H9 (cell line): Measurements from ENCODE around the gene NR3C2. TPM values are rescaled to one million over a fixed set of nuclear protein-coding genes. Genes with fewer than 3 reads are reported as not detected.

Source experiments
- DNase-seq: peaks from one replicate; pipeline ENCODE4 v3.0.0-alpha.2; 2017
- H2AFZ ChIP-seq: one replicate; pipeline ENCODE4 v1.6.1; 2013; ENCODE audit warnings: mild to moderate bottlenecking, low read length, control low read depth, moderate library complexity
- H2AK5ac ChIP-seq: 2 replicates; pipeline ENCODE4 v1.6.1; 2013; ENCODE audit warnings: low read length, control low read depth, mixed read lengths; ENCODE audit not compliant: insufficient read length
- H2BK120ac ChIP-seq: one replicate; pipeline ENCODE4 v1.6.1; 2013; ENCODE audit warnings: low read depth, mild to moderate bottlenecking, low read length, control low read depth, inconsistent platforms; ENCODE audit not compliant: poor library complexity, severe bottlenecking
- H2BK12ac ChIP-seq: 2 replicates; pipeline ENCODE4 v1.6.1; 2013; ENCODE audit warnings: low read length, control low read depth, mixed read lengths, low read depth; ENCODE audit not compliant: insufficient read length
- H2BK15ac ChIP-seq: 2 replicates; pipeline ENCODE4 v1.6.1; 2013; ENCODE audit warnings: low read depth, low read length, control low read depth
- H2BK20ac ChIP-seq: one replicate; pipeline ENCODE4 v1.6.1; 2013; ENCODE audit warnings: low read depth, mild to moderate bottlenecking, low read length, control low read depth, inconsistent platforms; ENCODE audit not compliant: poor library complexity, severe bottlenecking
- H2BK5ac ChIP-seq: 2 replicates; pipeline ENCODE4 v1.6.1; 2013; ENCODE audit warnings: low read length, control low read depth, mixed read lengths; ENCODE audit not compliant: insufficient read length
- H3K14ac ChIP-seq: 2 replicates; pipeline ENCODE4 v1.6.1; 2013; ENCODE audit warnings: low read length, control low read depth; ENCODE audit not compliant: insufficient read depth
- H3K18ac ChIP-seq: 2 replicates; pipeline ENCODE4 v1.6.1; 2013; ENCODE audit warnings: low read depth, mild to moderate bottlenecking, mixed read lengths, low read length, control low read depth; ENCODE audit not compliant: insufficient read length
- H3K23ac ChIP-seq: 2 replicates; pipeline ENCODE4 v1.6.1; 2013; ENCODE audit warnings: low read length, control low read depth, mixed read lengths, low read depth; ENCODE audit not compliant: insufficient read length
- H3K23me2 ChIP-seq: 2 replicates; pipeline ENCODE4 v1.6.1; 2013; ENCODE audit warnings: low read depth, mild to moderate bottlenecking, mixed read lengths, low read length, control low read depth; ENCODE audit not compliant: insufficient read length, poor library complexity, severe bottlenecking
- H3K27ac ChIP-seq: 2 replicates; pipeline ENCODE4 v1.5.1; 2013; ENCODE audit warnings: low read length, control low read depth, mixed read lengths, low read depth; ENCODE audit not compliant: insufficient read length
- H3K27me3 ChIP-seq: 2 replicates; pipeline ENCODE4 v1.6.1; 2013; ENCODE audit warnings: low read length, control low read depth, inconsistent platforms; ENCODE audit not compliant: insufficient read depth
- H3K4ac ChIP-seq: 2 replicates; pipeline ENCODE4 v1.6.1; 2013; ENCODE audit warnings: low read depth, mild to moderate bottlenecking, control low read depth, inconsistent platforms, low read length, moderate library complexity
- H3K4me1 ChIP-seq: 2 replicates; pipeline ENCODE4 v1.6.1; 2013; ENCODE audit warnings: low read length, control low read depth, inconsistent platforms; ENCODE audit not compliant: insufficient read depth
- H3K4me2 ChIP-seq: 2 replicates; pipeline ENCODE4 v1.6.1; 2013; ENCODE audit warnings: low read length, control low read depth, mixed read lengths; ENCODE audit not compliant: insufficient read length, insufficient read depth
- H3K56ac ChIP-seq: 2 replicates; pipeline ENCODE4 v1.6.1; 2013; ENCODE audit warnings: low read depth, mild to moderate bottlenecking, mixed read lengths, low read length, control low read depth; ENCODE audit not compliant: insufficient read length
- H3K79me1 ChIP-seq: 2 replicates; pipeline ENCODE4 v1.6.1; 2013; ENCODE audit warnings: low read depth, mild to moderate bottlenecking, moderate library complexity, low read length, control low read depth, inconsistent platforms; ENCODE audit not compliant: insufficient read depth, poor library complexity, severe bottlenecking
- H3K79me2 ChIP-seq: 2 replicates; pipeline ENCODE4 v1.6.1; 2013; ENCODE audit warnings: low read length, control low read depth, inconsistent platforms; ENCODE audit not compliant: insufficient read depth
- H3K9ac ChIP-seq: 2 replicates; pipeline ENCODE4 v1.6.1; 2013; ENCODE audit warnings: low read length, control low read depth, mixed read lengths; ENCODE audit not compliant: insufficient read length; ENCODE audit errors: extremely low read depth
- H3K9me3 ChIP-seq: one replicate; pipeline ENCODE4 v1.6.1; 2013; ENCODE audit warnings: low read depth, low read length, inconsistent platforms; ENCODE audit not compliant: control insufficient read depth
- H3T11ph ChIP-seq: one replicate; pipeline ENCODE4 v1.6.1; 2013; ENCODE audit warnings: mild to moderate bottlenecking, low read length, control low read depth, inconsistent platforms
- H4K20me1 ChIP-seq: one replicate; pipeline ENCODE4 v1.6.1; 2013; ENCODE audit not compliant: control insufficient read depth, insufficient read length, insufficient read depth
- H4K5ac ChIP-seq: 2 replicates; pipeline ENCODE4 v1.6.1; 2013; ENCODE audit warnings: low read depth, mild to moderate bottlenecking, mixed read lengths, low read length, control low read depth; ENCODE audit not compliant: insufficient read length
- H4K8ac ChIP-seq: replicated peaks from 2 replicates; pipeline ENCODE4 v1.6.1; 2013; ENCODE audit warnings: low read length, control low read depth, mixed read lengths, low read depth; ENCODE audit not compliant: insufficient read length
- H4K91ac ChIP-seq: 2 replicates; pipeline ENCODE4 v1.6.1; 2013; ENCODE audit warnings: low read depth, mild to moderate bottlenecking, moderate library complexity, mixed read lengths, low read length, control low read depth; ENCODE audit not compliant: insufficient read length
- H3K27ac Mint-ChIP-seq, 3 experiments: 2 replicates in 2 of 3; 3 replicates in 1 of 3; pipeline ENCODE4 v1.8.0; 2020 to 2021; ENCODE audit warnings: mixed read lengths in 3 of 3, mild to moderate bottlenecking in 1 of 3, moderate library complexity in 1 of 3
- H3K27me3 Mint-ChIP-seq: 2 replicates; pipeline ENCODE4 v1.8.0; 2021; ENCODE audit warnings: low read depth, mild to moderate bottlenecking, moderate library complexity, mixed read lengths
- H3K36me3 Mint-ChIP-seq, 3 experiments: 2 replicates in 2 of 3; 3 replicates in 1 of 3; pipeline ENCODE4 v1.8.0; 2020 to 2021; ENCODE audit warnings: low read depth in 3 of 3, mixed read lengths in 3 of 3; ENCODE audit not compliant: insufficient read depth in 1 of 3
- H3K4me1 Mint-ChIP-seq, 2 experiments: 2 replicates each; pipeline ENCODE4 v1.8.0; 2020; ENCODE audit warnings: mixed read lengths in 2 of 2
- H3K4me3 Mint-ChIP-seq, 2 experiments: 2 replicates in 1 of 2; 3 replicates in 1 of 2; pipeline ENCODE4 v1.8.0; 2020 to 2021; ENCODE audit warnings: mild to moderate bottlenecking in 2 of 2, mixed read lengths in 2 of 2, moderate library complexity in 1 of 2
- H3K9me3 Mint-ChIP-seq, 2 experiments: 2 replicates in 1 of 2; 3 replicates in 1 of 2; pipeline ENCODE4 v1.8.0; 2020; ENCODE audit warnings: mild to moderate bottlenecking in 2 of 2, mixed read lengths in 2 of 2, moderate library complexity in 1 of 2
- CTCF ChIP-seq: fragments of 200-600 bp; sonication (generic); conservative IDR thresholded peaks from 3 replicates; pipeline ENCODE4 v1.8.0; 2021; ENCODE audit warnings: antibody characterized with exemption, mild to moderate bottlenecking
- WGBS: extraction: QIAGEN DNeasy Blood & Tissue Kit; methylation state at CpG from one replicate; pipeline ENCODE4 v1.1.7; 2013; ENCODE audit warnings: missing lambda C conversion rate, low lambda C conversion rate, mixed read lengths; ENCODE audit not compliant: insufficient read length; ENCODE audit errors: extremely low coverage; 5-methylcytosine and 5-hydroxymethylcytosine counted together
- total RNA-seq: library from RNA; stranded (reverse); gene quantifications from 2 replicates; pipeline ENCODE4 v1.2.1, GENCODE V29; 2021

The NR3C2 gene
- total RNA-seq, 1 experiment from 2014 or later = 1.4 TPM

DNA sequence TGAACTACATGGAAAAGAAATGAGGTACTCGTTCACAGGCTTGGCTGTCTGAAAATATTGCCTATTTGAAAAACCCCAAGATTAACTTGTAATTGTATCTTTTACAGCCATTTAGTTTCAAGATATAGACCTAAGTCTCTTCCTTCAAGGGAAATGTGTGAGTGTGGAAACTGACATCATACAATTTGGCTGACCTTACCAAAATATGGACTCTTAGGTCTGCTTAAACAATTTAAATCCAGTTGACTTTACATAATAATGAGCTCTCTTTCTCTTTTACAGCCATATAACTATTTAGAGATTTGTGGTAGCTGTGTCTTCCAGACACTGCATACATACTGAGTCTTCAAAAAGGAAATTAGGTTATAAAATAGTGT, 186.9 kb downstream of the NR3C2 start:
- Mint-ChIP-seq H3K27me3 (no peaks in the 10 kb centered on the region), H3K4me3 (no peak overlapping the region), H3K9me3 (no peaks in the 10 kb centered on the region; a peak in 1 of 5 replicates), H3K4me1 (0 out of 4 replicates have a peak, but pooled peaks cover 0 to 2% of the 10 kb centered on the region in 2 experiments), H3K27ac (no peak overlapping the region), H3K36me3 (no peaks in the 10 kb centered on the region)
- no peak for DNase-seq
- Histone ChIP-seq H4K91ac (no peak overlapping the region), H2AK5ac (no peak overlapping the region), H3K4me2 (no peak overlapping the region), H2BK120ac (no peak overlapping the region), H3T11ph (no peak overlapping the region), H3K79me2 (no peaks in the 10 kb centered on the region), H3K23ac (no peak overlapping the region), H2BK5ac (no peak overlapping the region), H3K27ac (no peak overlapping the region), H3K4ac (no peak overlapping the region), H3K9me3 (no peaks in the 10 kb centered on the region), H3K27me3 (no peaks in the 10 kb centered on the region), H2BK20ac (no peak overlapping the region), H4K8ac (no peak overlapping the region), H3K79me1 (no peaks in the 10 kb centered on the region), H4K5ac (no peak overlapping the region), H3K9ac (no peak overlapping the region), H3K14ac (no peak overlapping the region), H3K56ac (no peak overlapping the region), H3K18ac (no peak overlapping the region), H4K20me1 (no peaks in the 10 kb centered on the region), H2AFZ (no peak overlapping the region), H3K23me2 (no peaks in the 10 kb centered on the region), H2BK15ac (no peak overlapping the region), H3K4me1 (no peaks in the 10 kb centered on the region), H2BK12ac (no peak overlapping the region)
- no peak for TF ChIP-seq CTCF
- no CpG with 5 or more reads among the region's 1 CpG for WGBS
